ENCODE measurements around the gene SGCG.
"Not testable (repeated sequence)": the region's sequence is repeated elsewhere in the genome, so short reads cannot be mapped to it uniquely, and the experiment has no call there.

SGCG gene

GRCh38 chr13:23212671-23213070 lies 31.9 kb downstream of the SGCG start:
- peak; percentile 43 for DNase-seq (ENCODE audit: low read depth)

DNA sequence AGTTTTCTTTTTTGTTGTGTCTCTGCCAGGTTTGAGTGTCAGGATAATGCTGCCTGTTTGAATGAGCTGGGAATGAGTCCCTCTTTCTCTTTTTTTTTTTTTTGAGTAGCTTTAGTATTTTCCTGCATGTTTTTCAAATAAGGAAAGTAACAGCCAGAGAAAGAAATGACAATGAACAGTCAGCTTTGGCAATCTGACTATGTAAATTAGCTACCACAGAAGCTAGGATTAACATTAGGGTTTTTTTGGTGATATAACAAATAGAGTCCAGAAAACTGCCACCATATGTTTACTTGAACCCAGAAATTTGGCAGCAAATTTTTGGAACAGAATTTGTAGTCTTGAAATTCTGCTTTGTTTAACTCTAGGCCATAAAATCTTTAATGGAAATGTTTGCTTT lies 50.5 kb downstream of the SGCG start:
- no peak for DNase-seq (ENCODE audit: low read depth)

DNA sequence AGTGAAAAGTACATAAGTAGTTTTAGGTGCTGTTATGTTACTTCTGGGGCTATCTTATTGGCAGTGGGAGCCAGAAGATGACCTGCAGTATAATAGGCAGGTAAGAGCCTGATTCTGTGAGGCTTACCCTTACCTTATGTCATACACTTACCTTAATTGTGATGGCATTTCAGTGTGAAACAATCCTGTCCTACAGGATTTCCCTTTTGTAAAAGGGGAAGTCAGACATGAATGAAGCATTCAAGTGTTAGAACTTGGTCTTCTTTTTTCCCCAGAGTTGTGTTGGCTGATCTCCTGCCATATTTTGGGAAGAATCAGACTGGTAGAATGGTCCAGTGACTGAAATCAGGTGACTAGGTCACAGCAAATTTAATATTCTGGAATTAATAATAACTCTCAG lies 55.2 kb downstream of the SGCG start:
- DNase-seq (ENCODE audit: low read depth): no peak

DNA sequence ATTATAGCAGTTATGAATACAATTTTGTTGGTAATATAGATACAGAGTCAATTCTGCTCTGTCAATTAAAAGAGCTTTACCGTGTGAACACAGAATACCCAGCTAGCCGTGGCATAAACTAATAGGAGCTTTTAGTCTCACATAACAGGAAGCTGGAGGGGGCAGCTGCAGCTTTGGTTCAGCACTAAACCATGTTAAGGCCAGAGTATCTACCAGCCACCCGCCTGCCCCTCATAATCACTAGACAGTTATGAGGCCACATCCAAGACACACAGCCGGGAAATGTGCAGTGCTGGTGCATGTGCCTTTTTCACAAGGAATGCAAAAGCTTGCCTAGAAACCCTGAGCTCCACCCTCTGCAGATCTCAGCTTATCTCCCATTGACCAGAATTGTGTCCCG lies 62.3 kb downstream of the SGCG start:
- no peak for DNase-seq (ENCODE audit: low read depth)

DNA sequence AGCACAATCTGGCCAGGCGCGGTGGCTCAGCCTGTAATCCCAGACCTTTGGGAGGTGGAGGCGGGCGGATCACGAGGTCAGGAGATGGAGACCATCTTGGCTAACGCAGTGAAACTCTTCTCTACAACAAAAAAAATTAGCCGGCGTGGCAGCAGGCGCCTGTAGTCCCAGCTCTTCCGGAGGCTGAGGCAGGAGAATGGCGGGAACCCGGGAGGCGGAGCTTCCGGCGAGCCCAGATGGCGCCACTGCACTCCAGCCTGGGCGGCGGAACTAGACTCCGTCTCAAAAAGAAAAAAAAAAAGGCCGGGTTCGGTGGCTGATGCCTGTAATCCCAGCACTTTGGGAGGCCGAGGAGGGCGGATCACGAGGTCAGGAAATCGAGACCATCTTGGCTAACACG lies 67.6 kb downstream of the SGCG start:
- not testable (repeated sequence) for DNase-seq (ENCODE audit: low read depth)

GRCh38 chr13:23254506-23254905 lies 73.7 kb downstream of the SGCG start:
- DNase-seq (ENCODE audit: low read depth): no peak

DNA sequence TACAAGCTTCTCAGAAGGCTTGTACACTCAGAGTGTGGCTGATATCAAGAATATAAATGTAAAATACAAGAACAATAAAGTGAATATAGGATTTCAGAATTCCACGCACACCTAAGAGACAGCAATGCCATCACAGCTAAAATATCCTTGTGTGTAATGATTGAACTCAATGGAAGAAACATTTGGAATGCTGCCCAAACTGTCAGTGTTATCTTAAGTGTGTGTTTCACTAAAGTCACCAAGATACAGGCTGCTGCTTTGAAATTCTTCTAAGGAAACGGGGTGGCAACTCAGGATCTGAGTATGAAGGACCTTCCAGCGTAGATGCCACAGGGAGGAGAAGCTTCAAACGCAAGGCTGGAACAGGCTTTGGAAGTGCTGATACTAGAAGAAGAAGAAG lies 86.8 kb downstream of the SGCG start:
- no peak for DNase-seq (ENCODE audit: low read depth)

DNA sequence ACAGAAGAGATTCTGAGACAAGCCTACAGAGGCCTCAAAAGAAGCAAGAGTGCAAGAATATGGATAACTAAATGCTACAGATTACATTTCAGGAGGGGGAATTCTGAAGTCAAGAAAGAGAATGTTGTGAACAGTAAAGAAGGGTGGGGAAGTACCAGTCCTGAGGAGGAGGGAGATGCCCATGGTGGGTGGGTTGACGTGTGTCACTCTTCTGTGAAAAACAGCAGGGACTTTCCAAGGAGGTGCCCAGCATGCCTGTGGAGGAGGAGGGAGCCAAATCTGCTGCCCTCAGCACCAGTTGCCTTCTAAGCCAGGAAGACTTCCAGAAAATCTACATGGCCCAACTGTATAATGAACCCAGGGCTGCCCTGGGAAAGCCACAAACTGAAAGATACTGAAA lies 87.7 kb downstream of the SGCG start:
- no peak for DNase-seq (ENCODE audit: low read depth)

DNA sequence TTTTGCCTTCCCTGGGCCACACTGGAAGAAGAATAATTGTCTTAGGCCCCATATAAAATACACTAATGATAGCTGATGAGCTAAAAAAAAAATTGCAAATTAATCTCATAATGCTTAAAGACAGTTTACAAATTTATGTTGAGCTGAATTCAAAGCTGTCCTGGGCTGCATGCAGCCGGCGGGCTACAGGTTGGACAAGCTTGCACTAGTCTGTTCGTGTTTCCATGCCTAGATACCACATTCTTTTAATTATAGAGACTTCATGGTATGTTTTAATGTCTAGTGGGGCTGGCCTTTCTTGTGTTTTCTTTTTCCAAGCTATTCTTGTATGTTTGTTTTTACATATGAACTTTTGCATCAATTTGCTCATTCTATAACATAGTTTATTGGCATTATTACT lies 90.6 kb downstream of the SGCG start:
- DNase-seq (ENCODE audit: low read depth): no peak

DNA sequence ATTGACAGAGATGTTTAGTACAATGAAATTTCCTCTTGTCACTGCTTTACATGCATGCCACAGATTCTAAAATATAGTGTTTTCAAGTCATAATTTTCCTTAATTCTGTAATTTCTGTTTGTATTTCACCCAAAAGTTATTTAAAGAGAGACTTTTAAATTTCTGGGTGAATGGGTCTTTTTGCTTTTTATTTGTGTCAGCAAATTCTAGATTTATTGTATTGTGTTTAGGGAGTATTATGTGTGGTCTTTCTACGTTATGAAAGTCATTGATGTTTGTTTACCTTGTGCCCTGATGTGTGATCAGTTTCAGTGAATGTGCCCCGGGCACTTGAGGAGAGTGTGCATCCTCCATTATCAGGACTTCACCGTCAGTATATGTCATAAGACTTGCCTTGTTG lies 92.7 kb downstream of the SGCG start:
- DNase-seq (ENCODE audit: low read depth): no peak

GRCh38 chr13:23279321-23279720 lies 98.5 kb downstream of the SGCG start:
- no peak for DNase-seq (ENCODE audit: low read depth)

- DNase-seq (ENCODE audit: low read depth): no peak
Observed at GRCh38 chr13:23288564-23288963, 107.8 kb downstream of the SGCG start.

DNA sequence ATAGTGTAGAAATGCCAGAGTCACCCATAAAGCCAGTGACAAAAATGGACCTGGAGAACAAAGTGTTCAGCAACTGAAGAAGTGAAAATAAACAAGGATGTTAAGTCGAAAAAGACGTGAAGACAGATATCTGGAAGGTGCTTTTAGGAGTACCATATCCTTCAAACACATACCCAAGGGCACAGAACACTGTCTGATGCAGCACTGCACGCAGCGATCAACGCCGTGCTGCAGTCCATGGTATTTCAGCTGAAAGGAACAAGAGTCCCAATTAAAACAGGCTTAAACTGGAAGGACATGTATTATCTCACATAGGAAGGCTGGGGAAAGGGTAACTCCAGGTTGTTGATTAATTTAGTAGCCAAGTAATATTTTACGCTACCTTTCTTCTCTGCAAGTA lies 108.2 kb downstream of the SGCG start:
- DNase-seq (ENCODE audit: low read depth): no peak

DNA sequence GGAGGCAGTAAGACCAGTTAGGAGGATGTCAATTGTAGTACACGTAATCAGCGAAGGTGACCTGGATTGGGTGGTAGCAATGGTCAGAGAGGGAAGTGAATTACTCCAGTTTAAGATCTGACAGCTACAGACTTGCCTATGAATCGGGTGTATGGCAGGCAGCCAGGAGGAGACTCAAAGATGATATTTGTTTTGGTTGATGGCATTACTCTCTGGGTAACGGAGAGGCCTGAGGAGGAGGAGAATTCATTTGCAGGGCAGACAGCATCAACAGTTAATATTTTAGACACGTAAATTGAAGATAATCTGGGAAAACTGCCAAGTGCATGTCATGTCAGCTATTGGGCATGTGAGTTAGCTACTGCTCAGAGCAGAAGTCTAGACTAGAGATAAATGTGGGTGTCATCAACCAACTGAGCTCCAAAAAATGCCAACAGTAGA lies 109.2 kb downstream of the SGCG start:
- no peak for DNase-seq (ENCODE audit: low read depth)

DNA sequence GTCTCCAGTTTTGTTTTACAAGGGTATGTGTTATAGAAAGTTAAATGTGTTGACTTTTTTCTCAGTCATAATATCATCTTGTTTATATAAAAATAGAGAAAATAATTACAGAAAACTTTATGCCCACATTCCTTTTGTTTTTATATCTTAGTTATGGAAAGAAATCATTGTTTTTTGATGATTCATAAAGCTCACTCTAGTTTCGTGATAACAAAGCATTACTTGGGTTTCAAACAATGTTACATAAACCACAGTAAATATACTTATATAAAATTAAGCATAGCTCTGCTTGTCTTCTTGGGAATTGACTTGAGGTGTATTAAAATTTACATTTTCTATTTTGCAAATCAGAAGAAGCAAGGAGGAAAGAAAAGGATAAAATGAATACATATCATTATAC lies 111.8 kb downstream of the SGCG start:
- no peak for DNase-seq (ENCODE audit: low read depth)

DNA sequence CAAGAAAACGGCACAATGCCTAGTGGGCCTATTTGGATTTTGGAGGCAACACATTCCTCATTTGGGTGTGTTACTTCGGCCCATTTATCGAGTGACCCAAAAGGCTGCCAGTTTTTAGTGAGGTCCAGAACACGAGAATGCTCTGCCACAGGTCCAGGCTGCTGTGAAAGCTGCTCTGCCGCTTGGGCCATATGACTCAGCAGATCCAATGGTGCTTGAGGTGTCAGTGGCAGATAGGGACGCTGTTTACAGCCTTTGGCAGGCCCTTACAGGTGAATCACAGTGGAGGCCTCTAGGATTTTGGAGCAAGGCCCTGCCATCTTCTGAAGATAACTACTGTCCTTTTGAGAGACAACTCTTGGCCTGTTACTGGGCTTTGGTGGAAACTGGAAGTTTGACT lies 134.1 kb downstream of the SGCG start:
- DNase-seq (ENCODE audit: low read depth): not testable (repeated sequence)

DNA sequence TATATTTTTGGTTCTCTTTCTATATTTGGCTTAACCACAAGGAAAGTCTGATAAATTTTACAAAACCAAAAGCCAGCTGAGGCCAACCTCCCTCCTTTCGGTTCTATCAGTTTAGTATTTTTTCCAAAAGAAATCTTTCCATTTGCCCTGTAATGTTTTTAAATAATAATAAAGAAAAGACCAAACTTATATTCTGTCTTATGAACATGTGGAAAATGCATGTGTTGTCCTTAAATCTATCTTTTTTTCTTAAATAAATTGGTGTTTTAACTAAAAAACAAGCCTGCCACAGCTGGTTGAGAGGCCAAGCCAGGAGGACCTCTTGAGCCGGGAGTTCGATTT lies 139.1 kb downstream of the SGCG start:
- no peak for DNase-seq (ENCODE audit: low read depth)

DNA sequence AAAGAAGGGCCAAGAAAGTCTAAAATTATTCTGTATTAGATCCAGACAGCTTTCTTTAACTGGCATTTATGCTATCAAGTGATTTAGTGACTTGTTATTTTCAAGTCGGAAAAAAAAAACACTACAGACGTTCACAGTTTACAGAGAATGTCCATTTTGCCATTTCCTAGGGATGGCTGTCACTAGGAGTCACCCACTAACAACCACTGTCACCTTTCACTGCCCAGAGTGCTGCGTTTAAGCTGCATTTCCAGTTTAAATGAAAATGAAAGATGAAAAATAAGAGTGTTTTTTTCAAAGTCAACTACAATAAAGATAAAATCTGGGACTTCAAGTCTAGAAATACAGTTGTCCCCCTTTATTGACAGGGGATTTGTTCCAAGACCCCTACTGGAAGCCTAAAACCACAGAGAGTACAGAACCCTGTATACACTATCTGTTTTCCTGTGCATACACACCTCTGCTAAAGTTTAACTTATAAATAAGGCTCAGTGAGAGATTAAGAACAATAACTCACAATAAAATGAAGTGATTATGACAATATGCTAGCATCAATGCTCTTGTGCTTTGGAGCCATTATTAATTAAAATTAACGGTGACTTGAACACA lies 140.3 kb downstream of the SGCG start:
- DNase-seq (ENCODE audit: low read depth): no peak

GRCh38 chr13:23321535-23322241 lies 140.9 kb downstream of the SGCG start:
- peak; percentile 97 for DNase-seq (ENCODE audit: low read depth)

DNA sequence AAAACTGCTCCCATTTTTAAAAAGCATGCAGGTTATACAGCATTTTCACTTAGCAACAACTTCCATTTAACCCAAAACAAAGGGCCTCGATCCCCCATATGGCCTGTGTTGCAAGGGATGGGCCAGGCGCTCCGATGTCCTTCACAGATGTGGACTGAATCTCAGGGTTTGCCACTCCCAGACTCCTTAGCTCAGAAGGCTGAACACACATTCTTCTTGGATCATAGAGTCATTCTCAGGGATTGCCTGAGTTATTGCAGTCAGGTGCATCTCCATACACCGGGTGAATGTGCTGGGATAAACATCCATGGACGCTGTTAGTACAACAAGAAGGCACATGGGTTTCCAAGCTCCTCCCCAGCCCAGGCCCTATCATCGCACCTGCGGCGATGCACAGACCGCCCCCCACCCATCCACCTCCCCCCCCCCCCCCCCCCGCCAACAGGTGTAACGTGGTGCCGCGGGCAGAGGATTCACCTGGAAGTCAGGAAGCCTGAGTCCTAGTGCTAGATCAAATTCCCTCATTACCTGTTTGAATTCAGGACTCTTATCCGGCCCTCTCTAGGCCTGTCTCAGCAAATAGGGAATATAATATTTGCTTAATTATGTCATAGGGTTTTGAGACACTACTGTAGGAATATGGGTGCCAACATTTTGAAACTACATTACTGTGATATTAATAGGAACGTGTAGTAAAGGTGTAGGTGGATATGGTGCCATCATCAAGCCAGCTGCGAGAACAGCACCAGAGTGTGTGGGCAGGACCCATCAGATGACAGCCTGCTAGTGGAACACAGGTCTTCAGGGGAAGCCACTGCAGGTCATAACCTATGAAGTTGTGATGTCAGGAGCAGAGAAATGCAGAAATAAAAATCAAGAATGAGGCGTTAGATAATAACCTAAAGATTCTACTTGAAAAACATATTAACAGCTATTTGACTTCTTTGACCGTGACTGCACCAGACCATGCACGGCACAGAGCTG lies 141.9 kb downstream of the SGCG start:
- no peak for DNase-seq (ENCODE audit: low read depth)

DNA sequence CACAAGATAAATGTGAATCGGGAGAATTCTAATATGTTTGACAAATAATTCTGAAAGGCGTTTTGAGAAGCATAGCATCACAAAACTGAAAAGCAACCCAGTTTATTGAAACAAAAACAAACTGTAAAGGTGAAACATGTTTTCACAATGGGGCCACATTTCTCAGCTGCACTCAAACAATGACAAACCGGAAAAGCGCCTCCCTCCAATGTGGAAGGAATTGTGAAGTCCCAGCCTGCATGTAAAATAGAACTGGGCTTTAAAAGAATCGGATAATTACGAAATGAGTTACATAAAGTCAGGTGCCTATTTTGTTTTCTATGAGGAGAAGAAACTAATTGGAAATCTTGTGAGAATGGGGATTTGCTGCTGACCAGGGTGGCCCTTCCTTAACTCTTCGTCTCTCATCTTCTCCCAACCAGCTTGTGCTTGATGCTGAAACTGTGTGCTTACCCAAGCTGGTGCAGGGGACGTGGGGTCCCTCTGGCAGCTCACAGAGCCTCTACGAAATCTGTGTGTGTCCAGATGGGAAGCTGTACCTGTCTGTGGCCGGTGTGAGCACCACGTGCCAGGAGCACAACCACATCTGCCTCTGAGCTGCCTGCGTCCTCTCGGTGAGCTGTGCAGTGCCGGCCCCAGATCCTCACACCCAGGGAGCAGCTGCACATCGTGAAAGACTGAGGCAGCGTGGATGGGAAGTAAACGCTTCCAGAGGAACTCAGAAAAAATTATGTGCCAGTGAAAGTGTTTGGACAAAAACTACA lies 143.3 kb downstream of the SGCG start:
- no peak for DNase-seq (ENCODE audit: low read depth)

- DNase-seq (ENCODE audit: low read depth): no peak
Observed at GRCh38 chr13:23325191-23325590, 144.4 kb downstream of the SGCG start.

Data from non-pigmented ciliary epithelial cell (primary cell).